Ishikawa (cell line): ENCODE measurements around the gene FAM3C.

Source experiments
- CEBPB ChIP-seq: IDR thresholded peaks from 2 replicates; pipeline ENCODE4 v1.6.1; 2012
- CREB1 ChIP-seq: IDR thresholded peaks from 2 replicates; pipeline ENCODE4 v1.6.1; 2012; ENCODE audit warnings: low read depth
- EGR1 ChIP-seq: IDR thresholded peaks from 2 replicates; pipeline ENCODE4 v1.6.1; 2012
- EP300 ChIP-seq: IDR thresholded peaks from 2 replicates; pipeline ENCODE4 v1.6.1; 2012; ENCODE audit warnings: borderline replicate concordance
- FOXM1 ChIP-seq: IDR thresholded peaks from 2 replicates; pipeline ENCODE4 v1.6.1; 2012; ENCODE audit warnings: low read depth, borderline replicate concordance
- MAX ChIP-seq: IDR thresholded peaks from 2 replicates; pipeline ENCODE4 v1.6.1; 2012
- NFIC ChIP-seq: IDR thresholded peaks from 2 replicates; pipeline ENCODE4 v1.6.1; 2012
- RAD21 ChIP-seq: IDR thresholded peaks from 2 replicates; pipeline ENCODE4 v1.6.1; 2012; ENCODE audit warnings: low read depth
- REST ChIP-seq: IDR thresholded peaks from 2 replicates; pipeline ENCODE4 v1.6.1; 2012; ENCODE audit warnings: low read depth, mild to moderate bottlenecking
- TAF1 ChIP-seq: IDR thresholded peaks from 2 replicates; pipeline ENCODE4 v1.6.1; 2012; ENCODE audit warnings: low read depth, mild to moderate bottlenecking
- TCF12 ChIP-seq: IDR thresholded peaks from 2 replicates; pipeline ENCODE4 v1.6.1; 2012; ENCODE audit warnings: low read depth
- TEAD4 ChIP-seq: IDR thresholded peaks from 2 replicates; pipeline ENCODE4 v1.6.1; 2012
- USF1 ChIP-seq: IDR thresholded peaks from 2 replicates; pipeline ENCODE4 v1.6.1; 2012
- YY1 ChIP-seq: IDR thresholded peaks from 2 replicates; pipeline ENCODE4 v1.6.1; 2012; ENCODE audit warnings: low read depth
- ZBTB7A ChIP-seq: IDR thresholded peaks from 2 replicates; pipeline ENCODE4 v1.6.1; 2012; ENCODE audit warnings: low read depth

The FAM3C gene

GRCh38 chr7:121331574-121331973, 64.5 kb downstream of the FAM3C start:
- TF ChIP-seq YY1 (no peak), REST (no peak), NFIC (no peak), ZBTB7A (no peak), EGR1 (no peak), FOXM1 (no peak), RAD21 (no peak), CEBPB (no peak), TCF12 (no peak), MAX (no peak), CREB1 (no peak), TEAD4 (no peak), EP300 (no peak), USF1 (no peak), TAF1 (no peak)

- TF ChIP-seq REST, result no peak
- TF ChIP-seq TEAD4, result no peak
- no peak for TF ChIP-seq TAF1
- no peak for TF ChIP-seq CREB1
- TF ChIP-seq EGR1, result no peak
- TF ChIP-seq NFIC, result no peak
- no peak for TF ChIP-seq YY1
- TF ChIP-seq TCF12, result no peak
- no peak for TF ChIP-seq FOXM1
- TF ChIP-seq MAX, result no peak
- TF ChIP-seq RAD21, result no peak
- no peak for TF ChIP-seq ZBTB7A
- no peak for TF ChIP-seq EP300
- no peak for TF ChIP-seq USF1
- no peak for TF ChIP-seq CEBPB
Measured at GRCh38 chr7:121331048-121331447, 65.1 kb downstream of the FAM3C start.

- no peak for TF ChIP-seq FOXM1
- TF ChIP-seq CEBPB, result no peak
- peak; percentile 67 for TF ChIP-seq MAX
- no peak for TF ChIP-seq YY1
Measured at GRCh38 chr7:121330053-121330833, 65.9 kb downstream of the FAM3C start.

GRCh38 chr7:121329191-121330052, 66.7 kb downstream of the FAM3C start:
- TF ChIP-seq RAD21 (peak; percentile 44), CEBPB (no peak)

GRCh38 chr7:121328508-121329190, 67.5 kb downstream of the FAM3C start, which contains the start of gene WNT16:
TSS of gene WNT16 (plus strand) at chr7:121329000. CDS start at chr7:121329293, 293 bp downstream.
- TF ChIP-seq TAF1 (no peak), TCF12 (no peak), CEBPB (no peak), EGR1 (no peak)
